Measurements from ENCODE around the gene KRT3. TPM values are rescaled to one million over a fixed set of nuclear protein-coding genes. Genes with fewer than 3 reads are reported as not detected.
"Not testable (repeated sequence)": the region's sequence is repeated elsewhere in the genome, so short reads cannot be mapped to it uniquely, and the experiment has no call there.

KRT3 gene
- total RNA-seq, 1 experiment from 2014 or later: not detected

GRCh38 chr12:52753283-52753682 lies 42.6 kb downstream of the KRT3 start:
- CTCF ChIA-PET: no interaction called here
- no peak for DNase-seq
- BruUV-seq (replicated peaks): no TSS peak
- Mint-ChIP-seq H3K27ac (ENCODE audit: unreplicated experiment) (no peak overlapping the region), H3K4me3 (ENCODE audit: low read depth, unreplicated experiment) (no peak overlapping the region), H3K4me1 (ENCODE audit: low read depth, unreplicated experiment) (no peaks in the 10 kb centered on the region), H3K27me3 (ENCODE audit: unreplicated experiment) (peaks cover 59% of the 10 kb centered on the region), H3K36me3 (ENCODE audit: insufficient read depth, unreplicated experiment) (no peaks in the 10 kb centered on the region), H3K9me3 (ENCODE audit: low read depth, unreplicated experiment) (no peaks in the 10 kb centered on the region)
- no peak for TF ChIP-seq CTCF (IDR thresholded peaks at IDR 0.05; ENCODE audit: unreplicated experiment)
- intact Hi-C loops (cut with micrococcal nuclease; ENCODE audit: unreplicated experiment): no loop called here

- H3K27me3 Mint-ChIP-seq (ENCODE audit: unreplicated experiment): peaks cover 66% of the 10 kb centered on the region
- no peak for DNase-seq
- BruUV-seq (replicated peaks): no TSS peak
- intact Hi-C loops (cut with micrococcal nuclease; ENCODE audit: unreplicated experiment): no loop called here
- CTCF ChIA-PET: no interaction called here
- H3K9me3 Mint-ChIP-seq (ENCODE audit: low read depth, unreplicated experiment): no peaks in the 10 kb centered on the region
- no peak overlapping the region for H3K27ac Mint-ChIP-seq (ENCODE audit: unreplicated experiment)
- H3K4me1 Mint-ChIP-seq (ENCODE audit: low read depth, unreplicated experiment): no peaks in the 10 kb centered on the region
- H3K4me3 Mint-ChIP-seq (ENCODE audit: low read depth, unreplicated experiment): no peak overlapping the region
- TF ChIP-seq CTCF (IDR thresholded peaks at IDR 0.05; ENCODE audit: unreplicated experiment): no peak
- no peaks in the 10 kb centered on the region for H3K36me3 Mint-ChIP-seq (ENCODE audit: insufficient read depth, unreplicated experiment)
These were observed 43.4 kb downstream of the KRT3 start for GRCh38 chr12:52752516-52752915.

- Mint-ChIP-seq H3K4me1 (ENCODE audit: low read depth, unreplicated experiment) (no peaks in the 10 kb centered on the region), H3K4me3 (ENCODE audit: low read depth, unreplicated experiment) (no peak overlapping the region), H3K27me3 (ENCODE audit: unreplicated experiment) (peaks cover 73% of the 10 kb centered on the region), H3K36me3 (ENCODE audit: insufficient read depth, unreplicated experiment) (no peaks in the 10 kb centered on the region), H3K27ac (ENCODE audit: unreplicated experiment) (no peak overlapping the region), H3K9me3 (ENCODE audit: low read depth, unreplicated experiment) (no peaks in the 10 kb centered on the region)
- no peak for TF ChIP-seq CTCF (IDR thresholded peaks at IDR 0.05; ENCODE audit: unreplicated experiment)
- DNase-seq: no peak
- BruUV-seq (replicated peaks): no TSS peak
- CTCF ChIA-PET: no interaction called here
- intact Hi-C loops (cut with micrococcal nuclease; ENCODE audit: unreplicated experiment): no loop called here
These were observed 44.1 kb downstream of the KRT3 start for GRCh38 chr12:52751795-52752194.

GRCh38 chr12:52750532-52750931 lies 45.4 kb downstream of the KRT3 start:
- CTCF ChIA-PET; H3K4me1 Mint-ChIP-seq (ENCODE audit: low read depth, unreplicated experiment); H3K36me3 Mint-ChIP-seq (ENCODE audit: insufficient read depth, unreplicated experiment); intact Hi-C loops (cut with micrococcal nuclease; ENCODE audit: unreplicated experiment); DNase-seq; H3K27ac Mint-ChIP-seq (ENCODE audit: unreplicated experiment); H3K9me3 Mint-ChIP-seq (ENCODE audit: low read depth, unreplicated experiment); BruUV-seq (replicated peaks); H3K4me3 Mint-ChIP-seq (ENCODE audit: low read depth, unreplicated experiment): not testable (repeated sequence)
- H3K27me3 Mint-ChIP-seq (ENCODE audit: unreplicated experiment): peaks cover 85% of the 10 kb centered on the region

GRCh38 chr12:52749827-52750226 lies 46.1 kb downstream of the KRT3 start:
- peaks cover 92% of the 10 kb centered on the region for H3K27me3 Mint-ChIP-seq (ENCODE audit: unreplicated experiment)
- H3K27ac Mint-ChIP-seq (ENCODE audit: unreplicated experiment): no peak overlapping the region
- H3K9me3 Mint-ChIP-seq (ENCODE audit: low read depth, unreplicated experiment): no peaks in the 10 kb centered on the region
- no peaks in the 10 kb centered on the region for H3K36me3 Mint-ChIP-seq (ENCODE audit: insufficient read depth, unreplicated experiment)
- TF ChIP-seq CTCF (IDR thresholded peaks at IDR 0.05; ENCODE audit: unreplicated experiment): no peak
- no peaks in the 10 kb centered on the region for H3K4me1 Mint-ChIP-seq (ENCODE audit: low read depth, unreplicated experiment)
- intact Hi-C loops (cut with micrococcal nuclease; ENCODE audit: unreplicated experiment): no loop called here
- no peak overlapping the region for H3K4me3 Mint-ChIP-seq (ENCODE audit: low read depth, unreplicated experiment)
- no peak for DNase-seq
- CTCF ChIA-PET: no interaction called here
- no TSS peak for BruUV-seq (replicated peaks)
